ENCODE results near the gene RAF1.
"Not testable (repeated sequence)": the region's sequence is repeated elsewhere in the genome, so short reads cannot be mapped to it uniquely, and the experiment has no call there.

The RAF1 gene

GRCh38 chr3:12655701-12656100 lies 8.2 kb downstream of the RAF1 start:
- intact Hi-C loops (cut with DNase I), result no loop called here
- peak in 1 of 42 donors; percentile 12 for DNase-seq

- intact Hi-C loops (cut with DNase I), result no loop called here
- DNase-seq, result no peak
Observed at GRCh38 chr3:12653747-12654146, 10.2 kb downstream of the RAF1 start.

- no peak for DNase-seq
- intact Hi-C loops (cut with DNase I), result no loop called here
Observed at GRCh38 chr3:12648384-12648959, 15.4 kb downstream of the RAF1 start.

GRCh38 chr3:12644331-12644937 lies 19.5 kb downstream of the RAF1 start:
- DNase-seq, result no peak
- intact Hi-C loops (cut with DNase I), result no loop called here

GRCh38 chr3:12643724-12644123 lies 20.2 kb downstream of the RAF1 start:
- intact Hi-C loops (cut with DNase I), result no loop called here
- DNase-seq, result no peak

GRCh38 chr3:12643010-12643380 lies 20.9 kb downstream of the RAF1 start:
- intact Hi-C loops (cut with DNase I), result no loop called here
- no peak for DNase-seq

- DNase-seq; intact Hi-C loops (cut with DNase I): not testable (repeated sequence)
Observed at GRCh38 chr3:12640853-12641252, 23.1 kb downstream of the RAF1 start.

GRCh38 chr3:12638105-12638504 lies 25.8 kb downstream of the RAF1 start:
- DNase-seq, result no peak
- intact Hi-C loops (cut with DNase I), result no loop called here

GRCh38 chr3:12633108-12633507 lies 30.8 kb downstream of the RAF1 start:
- intact Hi-C loops (cut with DNase I), result no loop called here
- no peak for DNase-seq

- no peak for DNase-seq
- intact Hi-C loops (cut with DNase I), result no loop called here
Observed at GRCh38 chr3:12632523-12632922, 31.4 kb downstream of the RAF1 start.

- intact Hi-C loops (cut with DNase I); DNase-seq: not testable (repeated sequence)
Observed at GRCh38 chr3:12630843-12631242, 33.1 kb downstream of the RAF1 start.

GRCh38 chr3:12630292-12630691 lies 33.6 kb downstream of the RAF1 start:
- no peak for DNase-seq
- intact Hi-C loops (cut with DNase I), result no loop called here

GRCh38 chr3:12629560-12629959 lies 34.4 kb downstream of the RAF1 start:
- intact Hi-C loops (cut with DNase I), result no loop called here
- DNase-seq, result no peak

- no peak for DNase-seq
- intact Hi-C loops (cut with DNase I), result no loop called here
Observed at GRCh38 chr3:12628813-12629212, 35.1 kb downstream of the RAF1 start.

GRCh38 chr3:12627370-12627769 lies 36.5 kb downstream of the RAF1 start:
- intact Hi-C loops (cut with DNase I), result no loop called here
- no peak for DNase-seq

GRCh38 chr3:12624964-12625363 lies 39.0 kb downstream of the RAF1 start:
- DNase-seq; intact Hi-C loops (cut with DNase I): not testable (repeated sequence)

GRCh38 chr3:12624056-12624455 lies 39.9 kb downstream of the RAF1 start:
- DNase-seq, result no peak
- intact Hi-C loops (cut with DNase I), result no loop called here

- DNase-seq, result no peak
Observed at GRCh38 chr3:12622335-12622734, 41.6 kb downstream of the RAF1 start.

GRCh38 chr3:12620729-12621128 lies 43.2 kb downstream of the RAF1 start:
- intact Hi-C loops (cut with DNase I), result no loop called here
- no peak for DNase-seq

More at GRCh38 chr3:12622335-12622734, 41.6 kb downstream of the RAF1 start:
- intact Hi-C loops (cut with DNase I), result no loop called here

GRCh38 chr3:12620305-12620704 lies 43.6 kb downstream of the RAF1 start:
- intact Hi-C loops (cut with DNase I), result no loop called here
- no peak for DNase-seq

GRCh38 chr3:12618426-12618825 lies 45.5 kb downstream of the RAF1 start:
- intact Hi-C loops (cut with DNase I), result no loop called here
- peak in 15 of 42 donors; percentile 16 to 59 (median 28) for DNase-seq

Measured in head of caudate nucleus (tissue), 42 donors.